Hematopoietic multipotent progenitor cell treated with erythropoietin and hydrocortisone succinate and interleukin-3 and kit ligand, for 17 days (in vitro differentiated cells): ENCODE results near the gene SETD1B.

Experiments used
- DNase-seq: peaks from one replicate; pipeline ENCODE4 v3.0.0-alpha.2; 2015; ENCODE audit warnings: low spot score

The SETD1B gene

GRCh38 chr12:121795034-121795968 is 8.5 kb upstream of the SETD1B start:
- DNase-seq: peak; percentile 95

GRCh38 chr12:121796855-121797751 is 6.7 kb upstream of the SETD1B start:
- DNase-seq: peak; percentile 86

GRCh38 chr12:121797937-121798786 is 5.6 kb upstream of the SETD1B start:
- DNase-seq: peak; percentile 49

GRCh38 chr12:121798787-121799155 is 5.0 kb upstream of the SETD1B start:
- DNase-seq: no peak

- DNase-seq: no peak
These were observed 4.5 kb upstream of the SETD1B start for GRCh38 chr12:121799156-121799841.

GRCh38 chr12:121799842-121800693 is 3.7 kb upstream of the SETD1B start:
- DNase-seq: peak; percentile 91

- DNase-seq: peak; percentile 90
These were observed 2.9 kb upstream of the SETD1B start for GRCh38 chr12:121800694-121801594.

- DNase-seq: peak; percentile 76
These were observed 2.0 kb upstream of the SETD1B start for GRCh38 chr12:121801595-121802484.

- no peak for DNase-seq
These were observed 1.3 kb upstream of the SETD1B start for GRCh38 chr12:121802485-121802842.

GRCh38 chr12:121802843-121803698 is 738 bp upstream of the SETD1B start:
- peak; percentile 95 for DNase-seq

GRCh38 chr12:121804417-121805111 is 755 bp downstream of the SETD1B start:
- DNase-seq: peak; percentile 56

GRCh38 chr12:121805171-121806008 is 1.6 kb downstream of the SETD1B start:
- peak; percentile 55 for DNase-seq

GRCh38 chr12:121806009-121806545 is 2.3 kb downstream of the SETD1B start:
- DNase-seq: no peak

GRCh38 chr12:121806546-121807423 is 3.0 kb downstream of the SETD1B start:
- peak; percentile 61 for DNase-seq
